Stomach (tissue), 9 donors: ENCODE results near the gene PSPN. TPM values are rescaled to one million over a fixed set of nuclear protein-coding genes. Genes with fewer than 3 reads are reported as not detected.
A peak's percentile ranks its signal among the peaks of the same experiment; 100 is the strongest.
"Not testable (repeated sequence)": the region's sequence is repeated elsewhere in the genome, so short reads cannot be mapped to it uniquely, and the experiment has no call there.

Experiments used
- DNase-seq, 2 donors: peaks; one replicate each; pipeline versions ENCODE4 v3.0.0 to v3.0.0-alpha.2; 2013 to 2019
- H3K27ac ChIP-seq, 5 donors: fragments of 200-600 bp in 4 of 5; sonication (generic) in 4 of 5; one replicate each; pipeline ENCODE4 v1.5.1; 2013 to 2019; ENCODE audit warnings: mild to moderate bottlenecking in 1 of 5, moderate library complexity in 1 of 5
- H3K27me3 ChIP-seq, 3 donors: fragments of 200-600 bp; sonication (generic); one replicate each; pipeline ENCODE4 v1.5.1; 2017 to 2019; ENCODE audit warnings: mixed run types in 1 of 3
- H3K36me3 ChIP-seq, 4 donors: fragments of 200-600 bp; sonication (generic); 1 replicate in 3 of 4; 2 replicates in 1 of 4; pipeline ENCODE4 v1.5.1; 2016 to 2019
- H3K4me1 ChIP-seq, 4 donors: fragments of 200-600 bp; sonication (generic); one replicate each; pipeline ENCODE4 v1.5.1; 2016 to 2019
- H3K4me3 ChIP-seq, 4 donors: fragments of 200-600 bp; sonication (generic) in 3 of 4; one replicate each; pipeline ENCODE4 v1.5.1; 2016 to 2019; ENCODE audit warnings: mild to moderate bottlenecking in 1 of 4
- H3K9me3 ChIP-seq, 4 donors: fragments of 200-600 bp; sonication (generic); one replicate each; pipeline ENCODE4 v1.5.1; 2016 to 2019
- EP300 ChIP-seq: sonication (generic); formaldehyde crosslinking; IDR thresholded peaks from one replicate; pipeline ENCODE4 v1.6.1; 2017; ENCODE audit warnings: antibody characterized with exemption
- POLR2A ChIP-seq, 4 donors: fragments of 450-650 bp; IDR thresholded peaks; one replicate each; pipeline ENCODE4 v1.6.1; 2016; ENCODE audit warnings: antibody characterized with exemption in 4 of 4, control low read depth in 2 of 4, mild to moderate bottlenecking in 1 of 4, moderate library complexity in 1 of 4
- POLR2AphosphoS5 ChIP-seq, 3 donors: sonication (generic); formaldehyde crosslinking; IDR thresholded peaks; one replicate each; pipeline ENCODE4 v1.6.1; 2016; ENCODE audit warnings: antibody characterized with exemption in 3 of 3
- WGBS, 5 donors: extraction: QIAGEN DNeasy Blood & Tissue Kit in 3 of 5; methylation state at CpG; one replicate each; pipeline versions ENCODE4 v1.1.5 to v1.1.7; 2013 to 2018; 5-methylcytosine and 5-hydroxymethylcytosine counted together
- intact Hi-C: fragments of 100-400 bp; cut with DNase I; formaldehyde crosslinking; loops from one replicate; pipeline ENCODE4 v1.15.1; 2023; ENCODE audit warnings: low total_unique reads
- polyA plus RNA-seq, 3 donors: library from polyadenylated mRNA; stranded (reverse); fragments of 200-250 nt; gene quantifications; one replicate each; pipeline ENCODE4 v1.2.3, GENCODE V29; 2013
- total RNA-seq, 5 donors: library from RNA; depleted of rRNA; stranded (reverse); fragments of >200 nt; gene quantifications; one replicate each; pipeline versions ENCODE4 v1.1.0 to v1.2.3, GENCODE V29; 2014 to 2016
- TF ChIP-seq, protein P1 (sequence below), 7 experiments: fragments of 450-650 bp in 4 of 7; fragments of 200-600 bp in 3 of 7; sonication (generic) in 3 of 7; IDR thresholded peaks; one replicate each; pipeline ENCODE4 v1.5.1; 2016 to 2019; ENCODE audit warnings: antibody characterized with exemption in 7 of 7, control low read depth in 2 of 7, mild to moderate bottlenecking in 1 of 7
- donor health status: healthy with polysubstance abuse.
- donor health status: Bipolar disorder and iron deficiency.
- donor health status: healthy.

The PSPN gene
- total and polyA plus RNA-seq, 8 donors, result 0.92 to 2.8 (median 1.8) TPM; not detected in 1

DNA sequence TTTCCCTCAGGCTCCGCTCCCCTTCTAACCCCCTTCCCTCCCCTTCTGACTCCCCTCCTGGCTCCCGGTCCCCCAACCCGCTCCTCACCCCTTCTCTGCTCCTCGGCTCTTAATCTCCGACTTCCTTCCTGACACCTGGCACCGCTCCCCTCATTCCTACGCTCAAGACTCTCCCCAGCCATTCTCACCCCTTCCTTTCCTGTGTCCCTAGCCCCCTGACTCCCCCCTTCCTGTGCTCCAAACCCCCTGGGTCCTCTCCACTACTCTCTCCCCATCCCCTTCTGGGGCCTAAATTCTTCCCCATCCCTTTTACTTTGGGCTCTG lies 13.7 kb downstream of the PSPN start:
- TF ChIP-seq, protein P1, sequence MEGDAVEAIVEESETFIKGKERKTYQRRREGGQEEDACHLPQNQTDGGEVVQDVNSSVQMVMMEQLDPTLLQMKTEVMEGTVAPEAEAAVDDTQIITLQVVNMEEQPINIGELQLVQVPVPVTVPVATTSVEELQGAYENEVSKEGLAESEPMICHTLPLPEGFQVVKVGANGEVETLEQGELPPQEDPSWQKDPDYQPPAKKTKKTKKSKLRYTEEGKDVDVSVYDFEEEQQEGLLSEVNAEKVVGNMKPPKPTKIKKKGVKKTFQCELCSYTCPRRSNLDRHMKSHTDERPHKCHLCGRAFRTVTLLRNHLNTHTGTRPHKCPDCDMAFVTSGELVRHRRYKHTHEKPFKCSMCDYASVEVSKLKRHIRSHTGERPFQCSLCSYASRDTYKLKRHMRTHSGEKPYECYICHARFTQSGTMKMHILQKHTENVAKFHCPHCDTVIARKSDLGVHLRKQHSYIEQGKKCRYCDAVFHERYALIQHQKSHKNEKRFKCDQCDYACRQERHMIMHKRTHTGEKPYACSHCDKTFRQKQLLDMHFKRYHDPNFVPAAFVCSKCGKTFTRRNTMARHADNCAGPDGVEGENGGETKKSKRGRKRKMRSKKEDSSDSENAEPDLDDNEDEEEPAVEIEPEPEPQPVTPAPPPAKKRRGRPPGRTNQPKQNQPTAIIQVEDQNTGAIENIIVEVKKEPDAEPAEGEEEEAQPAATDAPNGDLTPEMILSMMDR (IDR thresholded peaks at IDR 0.05), result no peak
- H3K36me3 ChIP-seq, result peaks cover 29 to 38% (median 36%) of the 10 kb centered on the region in 4 donors
- H3K4me3 ChIP-seq, result peak overlapping the region; percentile 85 to 96 (median 91)
- H3K27me3 ChIP-seq, result no peaks in the 10 kb centered on the region
- intact Hi-C loops, result no loop called here
- no peaks in the 10 kb centered on the region for H3K9me3 ChIP-seq
- WGBS, 5 donors, result 0% methylated on average over 7 of the region's 7 CpGs
- DNase-seq, result peak in 1 of 2 donors; percentile 29
- peak overlapping the region; percentile 83 to 94 (median 92) for H3K27ac ChIP-seq
- peaks cover 6 to 20% (median 19%) of the 10 kb centered on the region in 4 donors for H3K4me1 ChIP-seq

DNA sequence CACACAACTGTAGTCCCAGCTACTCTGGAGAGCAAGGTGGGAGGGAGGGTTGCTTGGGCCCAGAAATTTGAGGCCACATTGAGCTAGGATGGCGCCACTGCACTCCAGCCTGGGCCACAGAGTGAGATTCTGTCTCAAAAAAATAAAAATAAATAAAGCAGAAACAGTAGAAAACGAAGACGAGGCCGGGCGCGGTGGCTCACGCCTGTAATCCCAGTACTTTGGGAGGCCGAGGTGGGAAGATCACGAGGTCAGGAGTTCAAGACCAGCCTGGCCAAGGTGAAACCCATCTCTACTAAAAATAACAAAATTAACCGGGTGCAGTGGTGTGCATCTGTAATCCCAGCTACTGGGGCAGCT lies 14.9 kb downstream of the PSPN start:
- peak overlapping the region; percentile 85 to 96 (median 91) for H3K4me3 ChIP-seq
- intact Hi-C loops, DNase-seq, H3K27me3 ChIP-seq, H3K9me3 ChIP-seq: not testable (repeated sequence)
- peak overlapping the region; percentile 83 to 94 (median 92) for H3K27ac ChIP-seq
- 91 to 99% (median 95%) methylated on average over 10 of the region's 10 CpGs for WGBS, 5 donors
- H3K4me1 ChIP-seq, result peaks cover 6 to 20% (median 19%) of the 10 kb centered on the region in 4 donors
- H3K36me3 ChIP-seq, result peaks cover 18 to 27% (median 24%) of the 10 kb centered on the region in 4 donors

DNA sequence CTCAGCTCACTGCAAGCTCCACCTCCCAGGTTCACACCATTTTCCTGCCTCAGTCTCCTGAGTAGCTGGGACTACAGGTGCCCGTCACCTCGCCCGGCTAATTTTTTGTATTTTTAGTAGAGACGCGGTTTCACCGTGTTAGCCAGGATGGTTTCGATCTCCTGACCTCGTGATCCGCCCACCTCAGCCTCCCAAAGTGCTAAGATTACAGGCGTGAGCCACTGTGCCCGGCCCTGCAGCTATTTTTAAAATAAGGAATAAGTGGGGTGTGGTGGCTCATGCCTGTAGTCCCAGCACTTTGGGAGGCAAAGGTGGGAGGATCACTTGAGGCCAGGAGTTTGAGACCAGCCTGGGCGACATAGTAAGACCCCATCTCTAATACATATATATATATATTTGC lies 15.3 kb downstream of the PSPN start:
- 94 to 98% (median 96%) methylated on average over 12 of the region's 12 CpGs for WGBS, 5 donors
- DNase-seq, H3K27ac ChIP-seq, H3K27me3 ChIP-seq, H3K4me3 ChIP-seq, H3K9me3 ChIP-seq, intact Hi-C loops: not testable (repeated sequence)
- H3K4me1 ChIP-seq, result peaks cover 6 to 20% (median 19%) of the 10 kb centered on the region in 4 donors
- peaks cover 14 to 23% (median 21%) of the 10 kb centered on the region in 4 donors for H3K36me3 ChIP-seq

DNA sequence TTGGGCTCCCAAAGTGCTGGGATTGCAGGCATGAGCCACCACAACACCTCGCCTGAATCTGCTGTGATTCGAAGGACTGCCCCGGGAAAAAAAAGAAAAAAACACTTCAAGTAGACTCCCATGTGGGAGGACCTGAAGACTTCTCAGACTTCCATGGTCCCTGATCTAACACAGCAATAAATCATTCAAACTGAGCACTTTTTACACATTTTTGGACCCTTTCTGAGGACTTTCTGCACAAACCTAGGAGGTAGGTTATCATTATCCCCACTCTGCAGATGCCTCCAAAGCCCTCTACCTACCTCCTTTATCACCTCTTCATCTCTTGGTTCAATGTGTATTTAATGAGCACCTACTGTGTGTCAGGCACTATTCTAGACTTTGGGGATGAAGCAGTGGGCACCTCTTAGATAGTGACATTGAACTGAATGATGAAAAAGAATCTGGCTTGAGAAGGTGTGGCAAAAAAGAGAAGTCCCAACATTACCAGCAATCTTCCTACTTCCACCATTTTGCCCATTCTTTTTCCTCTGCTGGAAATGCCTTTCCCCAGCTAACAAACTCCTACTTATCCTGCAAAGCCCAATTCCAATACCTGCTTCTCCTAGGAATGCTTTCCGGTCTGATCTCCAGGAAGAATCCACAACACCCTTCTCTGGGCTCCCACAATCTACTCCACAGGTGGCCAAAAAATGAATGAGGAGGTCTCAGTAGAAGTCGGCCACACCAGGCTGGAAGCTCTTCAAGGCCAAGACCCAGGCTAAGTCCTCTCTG lies 16.0 kb downstream of the PSPN start:
- Histone ChIP-seq H3K4me1 (peaks cover 6 to 20% (median 19%) of the 10 kb centered on the region in 4 donors), H3K9me3 (no peaks in the 10 kb centered on the region), H3K36me3 (peaks cover 8 to 16% (median 14%) of the 10 kb centered on the region in 4 donors), H3K27ac (no peak overlapping the region), H3K27me3 (no peaks in the 10 kb centered on the region), H3K4me3 (no peak overlapping the region)
- DNase-seq, result no peak
- WGBS, 5 donors, result 81 to 96% (median 93%) methylated on average over 5 of the region's 5 CpGs
- TF ChIP-seq POLR2AphosphoS5 (IDR thresholded peaks at IDR 0.05), result no peak
- no peak for TF ChIP-seq POLR2A (IDR thresholded peaks at IDR 0.05)
- TF ChIP-seq EP300, result no peak
- TF ChIP-seq, protein P1 (IDR thresholded peaks at IDR 0.05), result no peak
- intact Hi-C loops, result no loop called here

DNA sequence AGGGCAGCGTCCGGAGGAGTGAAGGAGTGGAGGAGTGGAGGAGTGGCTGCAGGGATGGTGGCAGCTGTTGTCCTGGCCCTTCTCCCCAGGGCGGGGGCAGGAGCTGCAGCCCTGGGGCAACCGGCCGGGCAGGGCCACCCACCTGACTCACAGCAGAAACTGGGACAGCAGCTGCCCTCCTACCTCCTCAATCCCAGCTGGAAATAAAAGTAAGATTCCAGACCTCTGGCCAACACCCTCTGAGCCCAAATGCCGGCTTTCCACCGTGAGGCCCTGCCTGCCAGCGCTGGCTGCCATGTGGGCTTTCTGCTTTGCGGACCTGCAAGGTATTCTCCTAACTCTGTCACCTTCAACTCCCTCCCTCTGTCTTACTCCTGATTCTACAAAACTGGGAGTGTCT lies 17.7 kb downstream of the PSPN start:
- TF ChIP-seq, protein P1 (IDR thresholded peaks at IDR 0.05), result no peak
- TF ChIP-seq POLR2AphosphoS5 (IDR thresholded peaks at IDR 0.05), result no peak
- no peak for TF ChIP-seq POLR2A (IDR thresholded peaks at IDR 0.05)
- no peak for TF ChIP-seq EP300
- Histone ChIP-seq H3K27ac (no peak overlapping the region), H3K9me3 (no peaks in the 10 kb centered on the region), H3K27me3 (no peaks in the 10 kb centered on the region), H3K36me3 (no peaks in the 10 kb centered on the region), H3K4me3 (no peak overlapping the region), H3K4me1 (peaks cover 6 to 16% (median 11%) of the 10 kb centered on the region in 4 donors)
- DNase-seq, result peak in 1 of 2 donors; percentile 35
- 30 to 47% (median 33%) methylated on average over 8 to 9 of the region's 9 CpGs for WGBS, 5 donors
- intact Hi-C loops, result no loop called here
